GM12864 (cell line): ENCODE results near the gene C1QTNF1.

Experiments used
- DNase-seq: peaks from one replicate; pipeline ENCODE4 v3.0.0-alpha.2; 2011; ENCODE audit warnings: low read depth
- H3K4me3 ChIP-seq: 2 replicates; pipeline ENCODE4 v1.5.1; 2011; ENCODE audit warnings: mild to moderate bottlenecking, low read depth, low read length, control low read depth
- TF ChIP-seq, protein P1 (sequence below): IDR thresholded peaks from 2 replicates; pipeline ENCODE4 v1.5.1; 2011; ENCODE audit warnings: low read depth, mild to moderate bottlenecking, moderate library complexity, low read length, control low read depth, inconsistent platforms; ENCODE audit errors: missing control alignments

Gene C1QTNF1, protein sequence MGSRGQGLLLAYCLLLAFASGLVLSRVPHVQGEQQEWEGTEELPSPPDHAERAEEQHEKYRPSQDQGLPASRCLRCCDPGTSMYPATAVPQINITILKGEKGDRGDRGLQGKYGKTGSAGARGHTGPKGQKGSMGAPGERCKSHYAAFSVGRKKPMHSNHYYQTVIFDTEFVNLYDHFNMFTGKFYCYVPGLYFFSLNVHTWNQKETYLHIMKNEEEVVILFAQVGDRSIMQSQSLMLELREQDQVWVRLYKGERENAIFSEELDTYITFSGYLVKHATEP

DNA sequence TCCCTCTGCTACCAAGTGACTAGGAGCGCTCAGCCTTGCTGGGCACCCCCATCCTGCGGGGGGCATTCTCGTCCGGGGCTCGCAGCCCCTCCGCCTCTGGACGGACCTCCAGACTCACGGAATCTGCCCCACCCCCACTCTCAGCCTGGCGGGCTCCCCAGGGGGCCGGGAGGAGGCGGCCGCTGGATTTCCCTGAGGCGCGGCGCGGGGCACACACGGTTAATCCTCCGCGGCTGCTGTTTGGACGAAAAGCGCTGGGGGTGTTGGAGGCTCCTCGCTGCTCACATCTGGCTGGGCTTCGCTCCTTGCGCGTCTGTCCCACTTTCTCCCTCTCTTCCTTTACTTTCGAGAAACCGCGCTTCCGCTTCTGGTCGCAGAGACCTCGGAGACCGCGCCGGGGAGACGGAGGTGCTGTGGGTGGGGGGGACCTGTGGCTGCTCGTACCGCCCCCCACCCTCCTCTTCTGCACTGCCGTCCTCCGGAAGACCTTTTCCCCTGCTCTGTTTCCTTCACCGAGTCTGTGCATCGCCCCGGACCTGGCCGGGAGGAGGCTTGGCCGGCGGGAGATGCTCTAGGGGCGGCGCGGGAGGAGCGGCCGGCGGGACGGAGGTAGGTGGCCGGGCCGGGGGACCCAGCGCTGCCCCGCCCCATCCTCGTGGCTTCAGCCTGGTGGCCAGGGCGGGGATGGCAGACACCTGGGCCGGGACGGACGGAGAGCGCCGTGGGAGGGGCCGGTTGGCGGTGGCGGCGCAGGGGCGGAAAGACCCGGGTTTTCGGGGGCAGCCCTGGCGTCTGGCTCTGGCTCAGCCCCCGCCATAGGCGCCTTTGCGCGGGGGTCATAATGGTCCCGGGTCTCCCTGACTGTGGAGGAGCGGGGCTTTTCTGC lies at the start of gene C1QTNF1:
Gene C1QTNF1 (plus strand): TSS at position 284 of the 886 bp plus-strand sequence. CDS start 19,800 bp downstream, outside the sequence.
- H3K4me3 ChIP-seq, result no peak within 1 kb of the TSS
- no peak for DNase-seq
- TF ChIP-seq, protein P1, sequence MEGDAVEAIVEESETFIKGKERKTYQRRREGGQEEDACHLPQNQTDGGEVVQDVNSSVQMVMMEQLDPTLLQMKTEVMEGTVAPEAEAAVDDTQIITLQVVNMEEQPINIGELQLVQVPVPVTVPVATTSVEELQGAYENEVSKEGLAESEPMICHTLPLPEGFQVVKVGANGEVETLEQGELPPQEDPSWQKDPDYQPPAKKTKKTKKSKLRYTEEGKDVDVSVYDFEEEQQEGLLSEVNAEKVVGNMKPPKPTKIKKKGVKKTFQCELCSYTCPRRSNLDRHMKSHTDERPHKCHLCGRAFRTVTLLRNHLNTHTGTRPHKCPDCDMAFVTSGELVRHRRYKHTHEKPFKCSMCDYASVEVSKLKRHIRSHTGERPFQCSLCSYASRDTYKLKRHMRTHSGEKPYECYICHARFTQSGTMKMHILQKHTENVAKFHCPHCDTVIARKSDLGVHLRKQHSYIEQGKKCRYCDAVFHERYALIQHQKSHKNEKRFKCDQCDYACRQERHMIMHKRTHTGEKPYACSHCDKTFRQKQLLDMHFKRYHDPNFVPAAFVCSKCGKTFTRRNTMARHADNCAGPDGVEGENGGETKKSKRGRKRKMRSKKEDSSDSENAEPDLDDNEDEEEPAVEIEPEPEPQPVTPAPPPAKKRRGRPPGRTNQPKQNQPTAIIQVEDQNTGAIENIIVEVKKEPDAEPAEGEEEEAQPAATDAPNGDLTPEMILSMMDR, result peak; percentile 16

DNA sequence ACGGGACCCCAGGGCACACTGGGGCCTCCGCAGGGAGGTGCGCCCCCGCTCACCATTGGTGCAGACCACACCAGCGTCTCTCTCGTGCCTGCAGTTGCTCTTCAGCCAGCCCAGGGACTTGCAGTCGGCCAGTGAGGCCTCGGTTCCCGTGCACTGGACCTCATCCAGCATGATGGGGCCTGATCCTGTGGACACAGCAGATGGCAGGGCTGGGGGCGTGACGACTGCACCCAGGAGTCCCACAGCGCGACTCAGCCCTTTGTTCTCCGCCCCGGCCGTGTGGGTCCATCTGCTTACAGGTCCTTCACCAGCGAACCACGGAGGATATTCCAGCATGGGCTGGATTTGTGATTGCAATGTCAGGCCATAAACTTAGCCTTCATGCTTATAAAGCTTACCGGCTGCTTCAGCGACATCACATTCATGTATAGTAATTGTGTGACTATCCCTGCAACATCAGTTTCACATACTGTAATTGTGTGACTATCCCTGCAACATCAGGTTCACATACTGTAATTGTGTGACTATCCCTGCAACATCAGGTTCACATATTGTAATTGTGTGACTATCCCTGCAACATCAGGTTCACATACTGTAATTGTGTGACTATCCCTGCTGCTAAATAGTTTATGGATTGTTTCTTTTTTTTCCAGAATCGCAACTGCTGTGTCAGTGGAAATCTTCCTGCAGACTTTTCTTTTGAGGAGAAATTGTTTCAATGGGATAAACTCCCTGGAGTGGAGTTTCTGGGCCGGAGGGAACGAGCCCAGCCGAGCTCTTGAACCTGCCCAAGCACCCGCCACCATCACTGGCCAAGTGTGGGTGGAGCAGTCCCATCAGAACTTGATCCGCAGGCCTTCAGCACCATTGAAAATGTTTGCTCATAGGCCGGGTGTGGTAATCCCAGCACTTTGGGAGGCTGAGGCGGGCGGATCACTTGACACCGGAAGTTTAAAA lies 49.1 kb upstream of the C1QTNF1 start:
- DNase-seq, result no peak
- TF ChIP-seq, protein P1, result no peak
- no peak overlapping the region for H3K4me3 ChIP-seq

DNA sequence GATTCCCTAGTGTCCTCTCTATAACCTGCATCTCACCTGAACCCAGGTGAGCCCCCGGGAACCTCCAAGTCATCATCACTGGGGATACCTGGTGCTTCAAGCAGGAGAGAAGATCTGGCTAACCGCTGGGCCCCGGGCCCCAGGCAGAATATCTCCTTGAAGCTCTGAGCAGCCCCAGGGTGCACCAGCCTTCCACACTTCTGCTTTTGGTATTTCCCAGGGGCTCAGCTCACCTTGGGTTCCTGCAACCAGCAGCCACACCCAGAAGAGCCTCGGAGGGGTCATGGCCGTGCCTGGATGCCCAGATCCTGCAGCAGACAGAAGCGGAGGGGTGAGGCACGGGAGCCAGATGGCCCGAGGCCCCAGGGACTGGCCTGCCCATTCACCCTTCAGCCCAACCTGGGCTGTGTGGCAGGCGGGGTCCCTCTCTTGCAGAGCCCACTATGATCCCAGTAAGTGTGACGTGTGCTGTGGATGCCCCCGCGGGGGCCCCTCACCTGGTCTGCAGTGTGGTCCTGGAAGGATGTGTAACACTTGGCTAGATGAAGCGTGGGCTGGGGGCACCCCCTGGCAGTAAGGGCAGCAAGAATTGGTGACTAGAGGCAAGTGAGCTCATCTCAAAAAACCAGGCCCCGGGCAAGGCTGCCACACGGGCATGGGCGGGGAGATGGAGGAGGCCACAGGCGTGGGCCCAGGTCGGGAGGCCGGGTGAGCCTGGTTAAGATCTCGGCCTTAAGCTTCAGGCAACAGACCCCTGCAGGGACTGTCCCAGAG lies 46.9 kb upstream of the C1QTNF1 start:
- H3K4me3 ChIP-seq, result no peak overlapping the region
- TF ChIP-seq, protein P1, result no peak
- DNase-seq, result no peak

DNA sequence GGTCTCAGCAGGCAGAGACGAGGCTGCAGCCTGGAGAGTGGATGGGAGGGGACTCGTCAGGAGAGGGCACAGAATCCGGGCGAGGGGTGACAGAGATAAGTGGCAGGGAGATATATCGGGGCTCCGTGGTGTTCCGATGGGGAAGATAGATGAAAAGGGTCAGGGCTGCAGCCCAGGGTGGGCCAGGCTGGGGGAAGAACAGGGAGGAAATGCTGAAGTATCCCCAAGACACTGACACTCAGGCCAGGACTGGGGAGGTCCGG lies 46.4 kb upstream of the C1QTNF1 start:
- TF ChIP-seq, protein P1, result no peak
- DNase-seq, result no peak
- H3K4me3 ChIP-seq, result no peak overlapping the region

DNA sequence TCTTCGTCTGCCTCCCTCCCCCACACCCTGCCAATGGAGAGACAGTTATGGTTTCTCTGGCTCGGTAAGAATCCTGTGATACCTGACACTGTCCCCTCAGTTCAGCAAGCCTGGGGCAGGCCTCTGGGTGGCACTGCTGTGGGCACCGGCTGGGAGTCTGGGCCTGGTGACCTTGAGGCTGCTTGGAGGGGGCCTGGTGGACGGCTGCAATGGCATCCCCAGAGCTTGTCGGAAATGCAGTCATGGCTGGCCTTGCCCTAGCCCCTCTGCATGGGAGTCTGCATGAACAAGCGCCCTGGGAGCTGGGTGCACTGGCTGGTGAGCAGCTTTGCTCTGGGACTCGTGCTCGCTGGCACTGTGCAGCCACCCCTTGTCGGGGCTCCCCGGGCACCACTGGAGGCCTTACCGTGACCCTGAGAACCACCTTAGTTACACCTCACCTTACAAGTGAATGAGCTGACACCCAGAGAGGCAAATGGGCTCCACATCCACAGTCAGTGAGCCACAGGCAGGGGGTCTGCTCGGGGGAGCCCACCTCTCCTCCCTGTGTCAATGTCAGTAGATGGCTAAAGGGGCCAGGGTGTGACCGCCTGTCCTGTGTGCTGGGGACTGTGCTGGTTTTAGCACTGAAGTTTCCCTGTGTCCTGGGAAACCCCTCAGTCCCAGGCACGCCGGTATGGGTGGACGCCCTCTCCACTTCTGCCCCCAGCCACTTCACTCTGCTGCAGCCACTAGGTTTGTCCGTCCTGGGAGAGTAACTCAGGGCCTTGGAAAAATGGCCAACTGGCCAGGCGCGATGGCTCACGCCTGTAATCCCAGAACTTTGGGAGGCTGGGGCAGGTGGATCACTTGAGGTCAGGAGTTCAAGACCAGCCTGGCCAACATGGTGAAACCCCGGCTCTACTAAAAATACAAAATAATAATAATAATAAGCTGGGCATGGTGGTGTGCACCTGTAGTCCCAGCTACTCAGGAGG lies 45.7 kb upstream of the C1QTNF1 start:
- no peak for DNase-seq
- no peak overlapping the region for H3K4me3 ChIP-seq
- TF ChIP-seq, protein P1, result no peak
